ENCODE measurements around the gene PI4KA.
"Not testable (repeated sequence)": the region's sequence is repeated elsewhere in the genome, so short reads cannot be mapped to it uniquely, and the experiment has no call there.

The PI4KA gene

DNA sequence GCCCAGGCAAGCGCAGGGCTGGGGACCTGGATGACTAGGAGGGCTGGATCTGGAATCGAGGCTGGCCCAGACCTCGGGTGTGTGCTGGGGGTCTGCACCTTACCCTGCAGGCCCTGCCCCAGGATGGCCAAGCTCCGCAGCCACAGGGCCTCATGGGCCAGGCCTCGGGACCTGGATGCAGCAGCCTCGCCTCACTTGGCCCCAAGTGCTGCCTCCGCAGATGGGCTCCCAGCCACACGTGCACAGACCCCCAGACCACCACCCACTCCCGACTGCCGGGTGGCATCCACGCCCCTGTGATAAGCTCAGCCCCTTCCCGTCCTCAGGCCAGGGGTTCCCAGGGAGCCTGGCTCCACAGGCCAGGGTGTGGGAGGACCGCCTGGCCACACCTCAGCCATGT lies 188.7 kb downstream of the PI4KA start:
- DNase-seq; in situ Hi-C loops (cut with MboI; ENCODE audit: low pct_unique_long_range_greater_than_20kb, low sequenced_read_pairs): not testable (repeated sequence)

DNA sequence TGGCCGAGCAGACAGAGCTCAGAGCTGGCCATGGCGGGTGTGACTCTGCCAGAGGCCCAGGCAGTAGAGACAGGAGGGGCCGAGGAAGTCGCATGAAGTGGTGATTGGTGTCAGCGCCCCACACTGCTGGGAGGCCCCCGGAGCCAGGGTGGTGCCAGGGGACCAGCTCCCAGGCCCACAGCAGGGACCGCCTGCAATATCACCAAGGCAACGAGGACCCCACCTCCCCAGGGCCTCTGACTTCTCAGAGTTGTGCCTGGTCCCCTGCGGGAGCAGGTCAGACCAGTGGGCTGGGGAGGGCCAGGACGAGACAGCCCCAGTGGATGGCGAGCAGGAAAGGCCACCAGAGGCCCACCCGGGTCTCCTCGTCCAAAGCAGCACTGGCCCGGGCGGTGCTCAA lies 189.1 kb downstream of the PI4KA start:
- DNase-seq; in situ Hi-C loops (cut with MboI; ENCODE audit: low pct_unique_long_range_greater_than_20kb, low sequenced_read_pairs): not testable (repeated sequence)

DNA sequence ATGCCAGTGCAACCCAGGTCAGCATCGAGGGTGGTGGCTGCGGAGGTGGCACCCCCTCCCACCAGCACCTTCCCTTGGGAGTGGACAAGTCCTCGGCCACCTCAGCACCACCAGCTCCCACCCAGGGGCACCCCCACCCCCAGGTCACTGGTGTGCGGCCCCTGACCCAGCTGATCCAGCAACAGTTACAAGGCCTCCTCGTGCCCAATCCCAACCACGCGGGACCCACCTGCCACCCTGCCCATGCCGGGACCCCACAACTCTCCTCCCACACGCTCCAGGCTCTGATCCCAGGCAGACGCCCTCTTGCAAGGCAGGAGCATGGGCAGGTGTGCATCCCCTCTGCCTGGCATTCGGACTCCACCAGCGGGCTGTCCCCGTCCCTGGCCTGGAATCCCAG lies 189.8 kb downstream of the PI4KA start:
- in situ Hi-C loops (cut with MboI; ENCODE audit: low pct_unique_long_range_greater_than_20kb, low sequenced_read_pairs); DNase-seq: not testable (repeated sequence)

DNA sequence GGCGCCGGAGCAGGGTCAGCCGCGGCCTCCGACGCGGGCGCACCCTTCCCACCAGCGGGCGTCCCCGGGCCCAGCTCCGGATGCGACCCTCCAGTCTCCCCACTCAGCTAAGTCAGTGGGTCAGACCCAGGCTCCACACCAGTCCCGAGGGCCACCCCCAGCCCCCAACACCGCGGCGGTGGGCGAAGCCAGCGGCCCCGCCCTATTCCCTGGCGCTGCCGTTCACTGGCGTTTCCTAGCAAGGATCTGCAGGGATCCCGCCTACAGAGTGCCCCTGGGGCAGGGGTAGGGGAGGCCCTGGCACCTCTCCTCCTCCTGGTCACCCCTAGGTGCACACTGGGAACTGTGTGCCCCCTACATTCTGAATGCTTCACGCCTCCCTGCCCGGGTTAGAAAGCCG lies 190.4 kb downstream of the PI4KA start:
- DNase-seq; in situ Hi-C loops (cut with MboI; ENCODE audit: low pct_unique_long_range_greater_than_20kb, low sequenced_read_pairs): not testable (repeated sequence)

DNA sequence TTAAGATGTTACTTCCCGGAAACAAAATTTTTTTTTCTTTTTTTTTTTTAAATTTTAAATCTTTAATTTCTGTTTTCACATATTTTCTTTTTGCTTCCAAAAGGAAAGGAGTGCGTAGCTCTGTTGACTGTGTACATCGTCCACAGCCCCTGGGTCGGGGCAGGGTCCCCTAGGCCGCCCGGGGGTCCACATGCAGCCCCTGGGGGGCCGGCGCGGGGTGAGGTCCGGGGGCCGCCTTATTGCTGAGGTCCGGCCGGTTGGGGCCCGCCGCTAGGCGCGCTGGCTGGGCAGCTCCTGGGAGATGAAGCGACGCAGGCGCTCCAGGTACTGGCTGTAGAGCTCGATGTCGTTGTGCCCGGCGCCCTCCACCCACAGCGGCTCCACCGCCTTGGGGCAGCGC lies 191.1 kb downstream of the PI4KA start:
- DNase-seq; in situ Hi-C loops (cut with MboI; ENCODE audit: low pct_unique_long_range_greater_than_20kb, low sequenced_read_pairs): not testable (repeated sequence)

DNA sequence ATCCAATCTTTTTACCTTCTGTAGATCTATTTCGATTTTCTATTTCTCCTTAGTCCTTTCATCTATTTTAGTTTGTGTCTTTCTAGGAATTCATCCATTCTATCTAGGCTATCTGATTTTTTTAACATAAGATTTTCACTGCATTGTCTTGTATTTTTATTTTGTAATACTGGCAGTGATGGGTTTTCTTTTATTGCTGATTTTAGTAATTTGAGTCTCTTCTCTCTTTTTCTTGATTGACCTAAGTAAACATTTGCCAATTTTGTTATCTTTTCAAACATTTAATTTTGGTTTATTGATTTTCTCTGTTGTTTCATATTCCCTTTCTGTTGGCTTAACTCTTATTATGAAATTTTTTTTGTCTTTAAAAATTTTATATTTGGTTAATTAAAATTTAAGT lies 192.1 kb downstream of the PI4KA start:
- in situ Hi-C loops (cut with MboI; ENCODE audit: low pct_unique_long_range_greater_than_20kb, low sequenced_read_pairs): no loop called here
- DNase-seq: no peak

GRCh38 chr22:20664594-20664959 lies 194.0 kb downstream of the PI4KA start:
- in situ Hi-C loops (cut with MboI; ENCODE audit: low pct_unique_long_range_greater_than_20kb, low sequenced_read_pairs): no loop called here
- no peak for DNase-seq

DNA sequence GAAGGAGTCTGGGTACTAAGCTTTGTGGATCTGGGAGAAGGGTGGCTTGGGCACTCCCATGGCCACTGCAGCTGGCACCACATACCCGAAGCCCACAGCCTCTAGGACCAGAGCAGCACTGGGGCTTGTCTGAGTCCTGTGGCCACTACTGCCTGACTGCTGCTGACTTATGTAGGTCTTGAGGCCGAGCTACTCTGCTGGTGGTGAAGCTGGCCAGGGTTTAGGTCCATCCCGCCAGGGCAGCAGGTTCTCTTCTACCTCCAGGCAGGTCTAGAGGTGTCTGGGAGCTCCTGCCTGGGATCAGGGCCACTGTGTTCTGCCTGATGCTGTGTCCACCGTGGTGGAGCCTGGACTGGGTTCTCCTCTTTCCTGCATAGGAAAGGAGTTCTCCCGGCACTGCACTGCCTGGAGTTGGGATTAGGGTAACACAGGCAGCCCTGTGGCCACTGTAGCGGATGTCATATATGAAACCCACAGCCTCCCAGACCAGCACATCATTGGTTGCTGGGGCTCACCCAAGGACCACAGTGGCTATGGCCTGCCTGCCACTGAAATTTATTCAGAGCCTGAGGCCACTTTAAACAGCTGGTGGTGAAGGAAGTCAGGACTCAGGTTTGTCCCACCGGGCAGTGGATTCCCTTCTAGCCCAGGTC lies 194.5 kb downstream of the PI4KA start:
- DNase-seq: no peak
- in situ Hi-C loops (cut with MboI; ENCODE audit: low pct_unique_long_range_greater_than_20kb, low sequenced_read_pairs): no loop called here

GRCh38 chr22:20663137-20663828 lies 195.3 kb downstream of the PI4KA start:
- in situ Hi-C loops (cut with MboI; ENCODE audit: low pct_unique_long_range_greater_than_20kb, low sequenced_read_pairs): no loop called here
- DNase-seq: no peak

DNA sequence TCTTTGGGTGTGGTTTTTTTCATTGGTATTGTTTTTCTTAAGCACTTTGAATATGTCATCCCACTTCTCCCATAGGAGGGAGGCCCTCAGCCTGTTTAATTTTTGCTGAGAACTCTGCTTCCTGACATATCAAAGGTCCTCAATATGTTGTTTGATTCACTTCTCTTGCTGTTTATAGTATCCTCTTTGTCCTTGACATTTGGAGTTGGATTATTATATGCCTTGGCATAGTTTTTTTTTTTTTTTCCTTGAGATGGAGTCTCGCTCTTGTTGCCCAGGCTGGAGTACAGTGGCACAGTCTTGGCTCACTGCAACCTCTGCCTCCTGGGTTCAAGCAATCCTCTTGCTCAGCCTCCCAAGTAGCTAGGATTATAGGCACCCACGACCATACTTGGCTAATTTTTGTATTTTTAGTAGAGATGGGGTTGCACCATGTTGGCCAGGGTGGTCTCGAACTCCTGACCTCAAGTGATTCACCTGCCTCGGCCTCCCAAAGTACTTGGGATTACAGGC lies 196.0 kb downstream of the PI4KA start:
- in situ Hi-C loops (cut with MboI; ENCODE audit: low pct_unique_long_range_greater_than_20kb, low sequenced_read_pairs); DNase-seq: not testable (repeated sequence)

DNA sequence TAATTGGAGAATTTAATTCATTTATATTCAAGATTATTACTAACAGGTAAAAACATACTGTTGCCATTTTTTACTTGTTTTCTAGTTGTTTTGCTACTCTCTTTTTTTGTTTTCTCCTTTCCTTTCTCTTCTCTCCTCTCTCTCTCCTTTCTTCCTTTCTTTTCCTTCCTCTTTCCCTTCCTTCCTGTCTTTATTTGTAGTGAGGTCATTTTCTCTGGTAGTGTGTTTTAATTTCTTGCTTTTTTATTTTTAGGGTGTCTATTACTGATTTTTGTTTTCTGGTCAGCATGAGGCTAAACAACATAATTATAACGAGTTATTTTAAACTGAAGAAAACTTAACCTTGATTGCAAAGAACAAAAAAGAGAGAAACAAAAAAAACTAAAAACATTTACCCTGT lies 197.1 kb downstream of the PI4KA start:
- in situ Hi-C loops (cut with MboI; ENCODE audit: low pct_unique_long_range_greater_than_20kb, low sequenced_read_pairs): no loop called here

DNA sequence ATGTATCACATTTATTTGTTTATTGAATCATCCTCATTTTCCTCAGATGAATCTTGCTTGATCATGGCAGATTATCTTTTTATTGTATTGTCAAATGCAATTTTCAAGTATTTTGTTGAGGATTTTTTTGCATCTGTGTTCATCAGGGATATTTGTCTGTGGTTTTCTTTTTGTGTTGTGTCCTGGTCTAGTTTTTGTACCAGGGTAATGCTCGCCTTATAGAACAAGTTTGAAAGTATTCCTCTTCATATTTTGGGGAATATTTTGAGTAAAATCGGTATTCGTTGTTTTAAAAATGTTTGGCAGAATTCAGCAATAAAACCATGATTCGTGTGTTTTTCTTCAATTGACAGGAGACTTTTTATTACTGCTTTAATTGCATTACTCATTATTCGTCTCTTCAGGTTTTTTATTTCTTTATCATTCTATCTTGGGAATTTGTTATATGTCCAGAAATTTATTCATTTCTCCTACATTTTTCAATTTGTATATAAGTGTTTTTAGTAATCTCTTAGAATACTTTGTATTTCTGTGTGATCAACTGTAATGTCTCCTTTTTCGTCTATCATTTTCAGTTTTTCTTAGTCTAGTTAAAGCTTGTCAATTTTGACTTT lies 198.1 kb downstream of the PI4KA start:
- in situ Hi-C loops (cut with MboI; ENCODE audit: low pct_unique_long_range_greater_than_20kb, low sequenced_read_pairs): no loop called here
- DNase-seq: no peak

More for the DNA sequence above, 197.1 kb downstream of the PI4KA start:
- DNase-seq: no peak

DNA sequence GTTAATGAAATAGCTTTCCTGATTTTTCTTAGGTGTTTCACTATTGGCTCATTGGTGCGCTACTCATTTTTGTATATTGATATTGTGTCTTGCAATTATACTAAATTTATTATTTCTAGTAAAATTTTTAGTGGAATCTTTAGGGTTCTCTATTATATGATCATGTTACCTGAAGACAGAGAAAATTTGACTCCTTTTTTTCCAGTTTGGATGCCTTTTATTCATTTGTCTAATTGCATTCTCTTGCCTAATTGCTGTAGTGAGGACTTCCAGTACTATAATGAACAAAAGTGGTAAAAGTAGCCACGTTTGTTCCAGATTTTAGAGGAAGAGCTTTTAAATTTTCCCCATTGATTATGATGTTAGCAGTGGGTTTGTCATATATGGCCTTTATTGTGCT lies 198.7 kb downstream of the PI4KA start:
- in situ Hi-C loops (cut with MboI; ENCODE audit: low pct_unique_long_range_greater_than_20kb, low sequenced_read_pairs): no loop called here
- no peak for DNase-seq

- in situ Hi-C loops (cut with MboI; ENCODE audit: low pct_unique_long_range_greater_than_20kb, low sequenced_read_pairs): no loop called here
- no peak for DNase-seq
Measured at GRCh38 chr22:20659258-20659657, 199.4 kb downstream of the PI4KA start.

DNA sequence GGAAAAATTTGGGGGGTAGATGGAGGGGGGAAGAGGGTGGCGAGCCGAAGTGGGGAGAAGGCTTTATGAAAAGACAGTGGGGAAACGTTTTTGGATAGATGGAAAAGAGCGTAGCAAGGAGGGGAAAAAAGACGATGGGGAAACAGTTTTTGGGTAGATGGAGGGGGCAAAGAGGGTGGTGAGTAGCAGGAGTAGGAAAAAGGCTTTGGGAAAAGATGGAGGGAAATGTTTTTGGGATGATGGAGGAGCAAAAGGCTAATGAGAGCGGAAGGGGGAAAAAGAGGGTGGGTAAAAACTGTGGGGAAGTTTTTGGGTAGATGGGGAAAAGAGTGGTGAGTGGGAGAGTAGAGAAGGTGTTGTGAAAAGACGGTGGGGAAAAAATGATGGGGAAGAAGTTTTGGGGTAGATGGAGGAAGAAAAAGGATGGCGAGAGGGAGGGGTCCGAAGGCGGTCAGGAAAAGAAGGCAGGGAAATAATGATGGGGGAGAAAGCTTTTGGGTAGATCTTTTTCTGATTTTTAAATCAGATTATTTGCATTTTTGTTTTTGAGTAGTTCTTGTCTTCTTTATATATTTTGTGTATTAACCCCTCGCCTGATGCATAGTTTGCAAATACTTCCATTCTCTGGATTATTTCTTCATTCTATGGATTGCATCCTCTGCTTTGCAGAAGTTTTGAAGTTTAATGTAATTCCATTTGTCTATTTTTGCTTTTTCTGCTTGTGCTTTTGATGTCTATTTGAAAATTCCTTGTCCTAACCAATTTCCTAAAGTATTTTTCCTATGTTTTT lies 200.0 kb downstream of the PI4KA start:
- DNase-seq: no peak
- in situ Hi-C loops (cut with MboI; ENCODE audit: low pct_unique_long_range_greater_than_20kb, low sequenced_read_pairs): no loop called here

DNA sequence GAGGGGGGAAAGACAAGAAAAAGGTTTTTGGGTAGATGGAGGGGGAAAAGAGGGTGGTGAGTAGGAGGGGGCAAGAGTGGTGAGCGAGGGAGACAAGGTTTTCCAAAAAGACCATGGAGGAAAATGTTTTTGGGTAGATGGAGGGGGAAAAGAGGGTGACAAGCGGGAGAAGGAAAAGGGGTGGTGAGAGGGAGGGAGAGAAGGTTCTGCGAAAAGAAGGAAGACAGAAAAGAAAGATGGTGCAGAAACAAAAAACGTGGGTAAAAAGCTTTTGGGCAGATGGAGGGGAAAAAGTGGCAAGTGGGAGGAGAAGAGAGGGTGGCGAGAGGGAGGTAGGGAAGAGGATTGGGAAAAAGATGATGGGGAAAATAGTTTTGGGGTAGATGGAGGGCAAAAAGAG lies 200.6 kb downstream of the PI4KA start:
- no peak for DNase-seq
- in situ Hi-C loops (cut with MboI; ENCODE audit: low pct_unique_long_range_greater_than_20kb, low sequenced_read_pairs): no loop called here
